Karpas-422 (cell line): Measurements from ENCODE around the gene EPHA6. TPM values are rescaled to one million over a fixed set of nuclear protein-coding genes. Genes with fewer than 3 reads are reported as not detected.
A peak's percentile ranks its signal among the peaks of the same experiment; 100 is the strongest.

ENCODE experiments used
- DNase-seq: peaks from one replicate; pipeline ENCODE4 v3.0.0-alpha.2; 2015
- H2AFZ ChIP-seq: fragments of 200-600 bp; sonication (generic); 2 replicates; pipeline ENCODE4 v1.6.1; 2014; ENCODE audit warnings: antibody characterized with exemption, low read length, mixed read lengths
- H3K27ac ChIP-seq: fragments of 200-600 bp; sonication (generic); 2 replicates; pipeline ENCODE4 v1.5.1; 2014; ENCODE audit warnings: mild to moderate bottlenecking, low read length, moderate library complexity
- H3K27me3 ChIP-seq: fragments of 200-600 bp; sonication (generic); 2 replicates; pipeline ENCODE4 v1.6.1; 2014; ENCODE audit warnings: low read length, mixed read lengths
- H3K36me3 ChIP-seq: fragments of 200-600 bp; sonication (generic); 2 replicates; pipeline ENCODE4 v1.6.1; 2014; ENCODE audit warnings: low read length, mixed read lengths; ENCODE audit not compliant: insufficient read depth
- H3K4me1 ChIP-seq: fragments of 200-600 bp; sonication (generic); 2 replicates; pipeline ENCODE4 v1.6.1; 2014; ENCODE audit warnings: mild to moderate bottlenecking, low read length, mixed read lengths
- H3K4me2 ChIP-seq: fragments of 200-600 bp; sonication (generic); 2 replicates; pipeline ENCODE4 v1.6.1; 2014; ENCODE audit warnings: low read length, low read depth, mild to moderate bottlenecking; ENCODE audit not compliant: poor library complexity, severe bottlenecking
- H3K4me3 ChIP-seq: fragments of 200-600 bp; sonication (generic); 2 replicates; pipeline ENCODE4 v1.5.1; 2014; ENCODE audit warnings: mild to moderate bottlenecking, antibody characterized with exemption, low read length, mixed read lengths
- H3K79me2 ChIP-seq: fragments of 200-600 bp; sonication (generic); 2 replicates; pipeline ENCODE4 v1.6.1; 2014; ENCODE audit warnings: mild to moderate bottlenecking, low read length, mixed read lengths
- H3K9ac ChIP-seq: fragments of 200-600 bp; sonication (generic); 2 replicates; pipeline ENCODE4 v1.6.0; 2014; ENCODE audit warnings: low read length
- H3K9me2 ChIP-seq: fragments of 200-600 bp; sonication (generic), shearing (Covaris generic); replicated peaks from 2 replicates; pipeline ENCODE4 v1.6.0; 2014; ENCODE audit warnings: mild to moderate bottlenecking, low read length, moderate library complexity; ENCODE audit not compliant: insufficient read depth
- H3K9me3 ChIP-seq: fragments of 300-700, 200-600 bp; sonication (generic); 2 replicates; pipeline ENCODE4 v1.6.1; 2014; ENCODE audit warnings: low read length, mixed read lengths
- H4K20me1 ChIP-seq: fragments of 200-600 bp; sonication (generic); 2 replicates; pipeline ENCODE4 v1.6.1; 2014; ENCODE audit warnings: mild to moderate bottlenecking, antibody characterized with exemption, low read length, low read depth; ENCODE audit not compliant: insufficient read depth
- total RNA-seq: library from RNA; depleted of rRNA; stranded (reverse); fragments of >200 nt; shearing (Covaris generic); gene quantifications from 2 replicates; pipeline ENCODE4 v1.2.3, GENCODE V29; 2014; ENCODE audit warnings: low replicate concordance

Gene EPHA6
- total RNA-seq, 1 experiment from 2014 or later, result not detected

GRCh38 chr3:97765336-97765735 is 950.9 kb downstream of the EPHA6 start:
- Histone ChIP-seq H3K4me2 (peak overlapping the region; percentile 81), H3K27ac (no peak overlapping the region), H3K36me3 (peaks cover 11% of the 10 kb centered on the region), H3K9me2 (no peaks in the 10 kb centered on the region), H2AFZ (no peak overlapping the region), H3K9ac (peak overlapping the region; percentile 84), H3K79me2 (peaks cover 48% of the 10 kb centered on the region), H3K9me3 (no peaks in the 10 kb centered on the region), H3K4me1 (peaks cover 47% of the 10 kb centered on the region), H4K20me1 (no peaks in the 10 kb centered on the region), H3K27me3 (no peaks in the 10 kb centered on the region), H3K4me3 (peak overlapping the region; percentile 87)
- no peak for DNase-seq

GRCh38 chr3:97772926-97773325 is 958.5 kb downstream of the EPHA6 start:
- Histone ChIP-seq H2AFZ (no peak overlapping the region), H3K27me3 (no peaks in the 10 kb centered on the region), H3K4me1 (no peaks in the 10 kb centered on the region), H3K79me2 (peaks cover 52% of the 10 kb centered on the region), H3K4me2 (no peak overlapping the region), H3K9me2 (no peaks in the 10 kb centered on the region), H3K9me3 (peaks cover 14% of the 10 kb centered on the region), H3K27ac (no peak overlapping the region), H3K4me3 (no peak overlapping the region), H4K20me1 (no peaks in the 10 kb centered on the region), H3K36me3 (peaks cover 30% of the 10 kb centered on the region), H3K9ac (no peak overlapping the region)
- DNase-seq, result no peak

- Histone ChIP-seq H3K9ac (no peak overlapping the region), H3K4me3 (no peak overlapping the region), H3K4me1 (no peaks in the 10 kb centered on the region), H2AFZ (no peak overlapping the region), H3K27me3 (no peaks in the 10 kb centered on the region), H3K36me3 (peaks cover under 1% of the 10 kb centered on the region; the same call in 1 of the 2 replicates), H3K9me3 (no peaks in the 10 kb centered on the region), H4K20me1 (no peaks in the 10 kb centered on the region), H3K79me2 (peaks cover 27% of the 10 kb centered on the region), H3K4me2 (no peak overlapping the region), H3K9me2 (no peaks in the 10 kb centered on the region), H3K27ac (no peak overlapping the region)
- no peak for DNase-seq
These were observed 963.8 kb downstream of the EPHA6 start for GRCh38 chr3:97778152-97778551.

DNA sequence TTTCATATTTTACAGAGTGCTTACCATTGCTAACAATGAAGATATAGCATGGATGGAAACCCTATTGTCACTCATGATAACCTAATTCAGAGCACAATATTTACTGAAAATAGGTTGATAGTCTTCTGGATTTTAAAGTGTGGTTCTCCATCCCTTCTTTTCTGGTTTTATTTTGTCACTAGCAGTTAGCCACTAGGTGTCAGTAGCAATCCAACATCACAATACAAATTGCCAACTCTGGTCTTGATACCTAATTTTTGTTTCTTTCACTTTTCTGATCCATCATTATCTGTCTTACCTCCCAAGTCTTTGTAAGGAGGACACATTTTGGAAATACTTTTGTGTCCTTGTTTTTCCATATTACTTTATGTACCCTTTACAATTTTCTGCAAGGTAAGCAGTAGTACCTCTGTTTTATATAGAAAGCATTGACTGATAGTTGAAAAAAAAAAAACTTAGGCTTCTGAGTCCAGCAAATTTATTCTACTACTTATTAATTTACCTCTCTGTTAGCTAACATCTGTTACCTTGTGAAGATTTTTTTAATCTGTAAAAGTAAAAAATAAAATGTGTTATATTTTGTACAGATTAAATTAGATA is 979.1 kb downstream of the EPHA6 start:
- DNase-seq, result peak; percentile 83
- H3K79me2 ChIP-seq, result no peaks in the 10 kb centered on the region

DNA sequence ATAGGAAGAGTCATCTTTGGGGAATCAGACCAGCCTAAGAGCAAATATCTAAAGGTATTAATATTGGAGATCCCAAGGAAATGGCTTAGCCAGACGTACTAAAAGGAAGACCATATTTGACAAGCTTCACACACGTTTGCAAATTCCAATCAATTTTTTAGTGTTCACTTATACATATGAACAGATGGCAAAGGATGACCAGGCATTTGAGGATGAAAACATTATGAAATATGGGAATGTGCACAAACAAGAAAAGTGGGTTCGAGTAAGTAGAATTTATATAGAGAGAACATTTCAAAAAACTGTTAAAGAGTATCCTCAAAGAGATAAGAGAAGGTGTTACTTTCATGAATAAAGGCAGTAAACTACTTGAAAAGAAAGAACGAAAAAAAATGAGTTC is 981.6 kb downstream of the EPHA6 start:
- Histone ChIP-seq H3K27me3 (no peaks in the 10 kb centered on the region), H4K20me1 (no peaks in the 10 kb centered on the region), H3K27ac (no peak overlapping the region), H3K36me3 (0 out of 2 replicates have a peak, but pooled peaks cover 3% of the 10 kb centered on the region), H3K9me3 (no peaks in the 10 kb centered on the region), H3K79me2 (no peaks in the 10 kb centered on the region), H2AFZ (no peak overlapping the region), H3K9me2 (no peaks in the 10 kb centered on the region), H3K4me2 (no peak overlapping the region), H3K9ac (no peak overlapping the region), H3K4me1 (no peaks in the 10 kb centered on the region), H3K4me3 (no peak overlapping the region)
- DNase-seq, result no peak

More for the DNA sequence above, 979.1 kb downstream of the EPHA6 start:
- Histone ChIP-seq H3K27me3 (no peaks in the 10 kb centered on the region), H4K20me1 (no peaks in the 10 kb centered on the region), H3K9ac (no peak overlapping the region), H2AFZ (no peak overlapping the region), H3K36me3 (no peaks in the 10 kb centered on the region; the same call in 1 of the 2 replicates), H3K4me2 (no peak overlapping the region), H3K4me1 (no peaks in the 10 kb centered on the region), H3K27ac (no peak overlapping the region), H3K9me3 (no peaks in the 10 kb centered on the region), H3K9me2 (no peaks in the 10 kb centered on the region), H3K4me3 (no peak overlapping the region)
